Hindlimb muscle (tissue), 1 donor: ENCODE results near the gene KMT2A. TPM values are rescaled to one million over a fixed set of nuclear protein-coding genes. Genes with fewer than 3 reads are reported as not detected.
"Not testable (repeated sequence)": the region's sequence is repeated elsewhere in the genome, so short reads cannot be mapped to it uniquely, and the experiment has no call there.

Source experiments
- DNase-seq: peaks from one replicate; pipeline ENCODE4 v3.0.0-alpha.2; 2013
- polyA plus RNA-seq: library from polyadenylated mRNA; unstranded; fragments of 120-200 nt; gene quantifications from one replicate; pipeline ENCODE4 v1.2.1, GENCODE V29; 2013; ENCODE audit not compliant: insufficient read length

The KMT2A gene
- polyA plus RNA-seq = 34.5 TPM

- peak; percentile 98 for DNase-seq
Measured at GRCh38 chr11:118435893-118436624, at the start of gene KMT2A. Gene KMT2A, plus strand, starts transcription at chr11:118436492. Its CDS starts 21 bp downstream, at chr11:118436513.

GRCh38 chr11:118396097-118396501, 40.2 kb upstream of the KMT2A start:
- no peak for DNase-seq

- no peak for DNase-seq
Measured at GRCh38 chr11:118397448-118397847, 38.8 kb upstream of the KMT2A start.

GRCh38 chr11:118398791-118399559, 37.3 kb upstream of the KMT2A start:
- no peak for DNase-seq

- peak; percentile 91 for DNase-seq
Measured at GRCh38 chr11:118401151-118401879, 35.0 kb upstream of the KMT2A start, which contains the start of gene ATP5MG. Gene ATP5MG, plus strand, starts transcription at chr11:118401606. Its CDS starts 60 bp downstream, at chr11:118401666.

GRCh38 chr11:118401880-118402590, 34.3 kb upstream of the KMT2A start:
- DNase-seq = no peak

GRCh38 chr11:118402594-118402993, 33.7 kb upstream of the KMT2A start:
- not testable (repeated sequence) for DNase-seq

- no peak for DNase-seq
Measured at GRCh38 chr11:118406599-118407166, 29.6 kb upstream of the KMT2A start.

- DNase-seq = no peak
Measured at GRCh38 chr11:118410055-118410745, 26.1 kb upstream of the KMT2A start.

GRCh38 chr11:118411530-118411929, 24.8 kb upstream of the KMT2A start:
- no peak for DNase-seq

GRCh38 chr11:118412921-118413320, 23.4 kb upstream of the KMT2A start:
- no peak for DNase-seq

- DNase-seq = no peak
Measured at GRCh38 chr11:118415062-118415738, 21.1 kb upstream of the KMT2A start.

GRCh38 chr11:118415739-118416068, 20.6 kb upstream of the KMT2A start:
- DNase-seq = no peak

- not testable (repeated sequence) for DNase-seq
Measured at GRCh38 chr11:118416900-118417299, 19.4 kb upstream of the KMT2A start.

- no peak for DNase-seq
Measured at GRCh38 chr11:118417801-118418200, 18.5 kb upstream of the KMT2A start.

- no peak for DNase-seq
Measured at GRCh38 chr11:118418766-118419165, 17.5 kb upstream of the KMT2A start.

- DNase-seq = no peak
Measured at GRCh38 chr11:118427707-118428106, 8.6 kb upstream of the KMT2A start.

- DNase-seq = no peak
Measured at GRCh38 chr11:118430956-118431355, 5.3 kb upstream of the KMT2A start.

GRCh38 chr11:118434123-118434552, 2.2 kb upstream of the KMT2A start:
- DNase-seq = no peak

GRCh38 chr11:118434553-118435289, 1.6 kb upstream of the KMT2A start:
- peak; percentile 30 for DNase-seq
